Measurements from ENCODE around the gene PPP2R5D.

GRCh38 chr6:42961020-42961470 lies 23.3 kb upstream of the PPP2R5D start:
- TF ChIP-seq CTCF (IDR thresholded peaks at IDR 0.05) (no peak), POLR2AphosphoS2 (conservative IDR thresholded peaks at IDR 0.05; ENCODE audit: low read length) (no peak), JUNB (IDR thresholded peaks at IDR 0.05) (no peak), BHLHE40 (IDR thresholded peaks at IDR 0.05; ENCODE audit: low read depth, low read length) (no peak), HOXB5 (CRISPR knock-in tag; IDR thresholded peaks at IDR 0.05) (no peak), FOXS1 (CRISPR knock-in tag; IDR thresholded peaks at IDR 0.05) (no peak), POLR2A (IDR thresholded peaks at IDR 0.05; ENCODE audit: low read length) (no peak), E2F6 (IDR thresholded peaks at IDR 0.05; ENCODE audit: borderline replicate concordance, low read depth) (no peak)
- TF ChIP-seq, protein P1, sequence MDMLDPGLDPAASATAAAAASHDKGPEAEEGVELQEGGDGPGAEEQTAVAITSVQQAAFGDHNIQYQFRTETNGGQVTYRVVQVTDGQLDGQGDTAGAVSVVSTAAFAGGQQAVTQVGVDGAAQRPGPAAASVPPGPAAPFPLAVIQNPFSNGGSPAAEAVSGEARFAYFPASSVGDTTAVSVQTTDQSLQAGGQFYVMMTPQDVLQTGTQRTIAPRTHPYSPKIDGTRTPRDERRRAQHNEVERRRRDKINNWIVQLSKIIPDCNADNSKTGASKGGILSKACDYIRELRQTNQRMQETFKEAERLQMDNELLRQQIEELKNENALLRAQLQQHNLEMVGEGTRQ (IDR thresholded peaks at IDR 0.05): no peak
